AG08396 (cell line): ENCODE measurements around the gene FOXI1.
A peak's percentile ranks its signal among the peaks of the same experiment; 100 is the strongest.

Experiments
- DNase-seq: peaks from one replicate; pipeline ENCODE4 v3.0.0; 2012; ENCODE audit warnings: low spot score, mixed read lengths

FOXI1 gene

DNA sequence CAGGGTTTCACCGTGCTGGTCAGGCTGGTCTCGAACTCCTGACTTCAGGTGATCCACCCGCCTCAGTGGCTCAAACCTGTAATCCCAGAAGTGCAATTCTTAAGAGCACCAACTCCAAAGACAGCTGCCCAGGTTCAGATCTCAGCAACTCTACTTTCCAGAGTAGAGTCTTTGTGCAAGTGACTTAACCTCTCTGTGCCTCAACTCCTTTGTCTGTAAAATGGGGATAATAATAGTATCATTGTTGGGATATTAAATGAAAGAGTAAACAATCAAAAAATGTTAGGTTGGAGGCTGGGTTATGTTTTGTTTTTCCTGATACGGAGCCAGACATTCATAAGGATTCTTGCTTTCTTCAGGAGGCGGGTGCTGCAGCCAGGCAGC is 45.0 kb downstream of the FOXI1 start:
- no peak for DNase-seq

GRCh38 chr5:170151097-170151831 is 45.6 kb downstream of the FOXI1 start:
- peak; percentile 57 for DNase-seq

DNA sequence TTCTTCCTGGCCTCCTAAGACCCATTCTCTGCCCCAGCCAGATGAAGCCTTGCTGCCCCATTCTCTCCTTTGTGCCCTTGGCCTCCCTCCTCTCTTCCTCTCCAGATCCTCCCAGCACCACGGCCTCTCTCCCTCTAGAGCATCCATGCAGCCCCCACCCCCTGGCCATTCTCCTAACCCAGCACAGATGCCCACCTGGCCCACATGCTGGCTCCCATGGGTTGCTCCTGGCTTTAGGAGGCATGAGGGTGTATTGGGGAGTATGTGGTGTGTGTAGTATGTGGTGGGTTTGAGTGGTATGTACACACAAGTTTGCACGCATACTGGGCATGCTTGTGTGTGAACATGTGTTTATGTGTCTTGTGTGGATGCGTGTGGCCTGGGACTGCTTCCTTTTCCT is 47.1 kb downstream of the FOXI1 start:
- DNase-seq: no peak

- no peak for DNase-seq
These were observed 48.6 kb downstream of the FOXI1 start for GRCh38 chr5:170154297-170154696.

- DNase-seq: no peak
These were observed 49.0 kb downstream of the FOXI1 start for GRCh38 chr5:170154744-170155143.

- DNase-seq: no peak
These were observed 50.1 kb downstream of the FOXI1 start for GRCh38 chr5:170155771-170156170.

DNA sequence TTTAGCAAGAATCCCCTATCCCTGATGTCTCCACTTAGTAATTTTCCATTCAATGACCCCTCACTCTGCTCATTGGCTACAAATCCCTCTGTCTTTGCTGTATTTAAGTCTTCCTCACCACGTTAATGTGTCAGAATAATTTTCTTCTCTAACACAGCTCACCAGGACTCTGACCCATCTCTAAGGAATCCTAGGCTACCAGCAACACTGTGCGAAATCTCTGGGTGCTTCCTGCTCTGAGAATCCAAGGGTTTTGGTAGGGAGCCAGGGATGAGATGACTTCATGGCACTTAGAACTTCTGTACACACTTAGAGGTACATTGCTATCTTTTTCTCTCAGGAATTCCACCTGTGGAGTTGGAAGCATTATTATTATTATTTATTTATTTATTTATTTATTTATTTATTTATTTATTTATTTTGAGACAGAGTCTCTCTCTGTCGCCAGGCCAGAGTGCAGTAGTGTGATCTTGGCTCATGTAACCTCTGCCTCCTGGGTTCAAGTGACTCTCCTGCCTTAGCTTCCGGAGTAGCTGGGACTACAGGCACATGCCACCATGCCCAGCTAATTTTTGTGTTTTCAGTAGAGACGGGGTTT is 53.5 kb downstream of the FOXI1 start:
- peak; percentile 20 for DNase-seq
